Femur (tissue), 1 donor: ENCODE results near the gene PSIP1.
A peak's percentile ranks its signal among the peaks of the same experiment; 100 is the strongest.
"Not testable (repeated sequence)": the region's sequence is repeated elsewhere in the genome, so short reads cannot be mapped to it uniquely, and the experiment has no call there.

Source experiments
- DNase-seq: peaks from one replicate; pipeline ENCODE4 v3.0.0-alpha.2; 2017

The PSIP1 gene

GRCh38 chr9:15430920-15431844 is 79.6 kb downstream of the PSIP1 start:
- DNase-seq = no peak

- DNase-seq = not testable (repeated sequence)
Measured at GRCh38 chr9:15427702-15428101, 83.1 kb downstream of the PSIP1 start.

GRCh38 chr9:15426019-15426418 is 84.8 kb downstream of the PSIP1 start:
- no peak for DNase-seq

GRCh38 chr9:15423231-15423985 is 87.4 kb downstream of the PSIP1 start:
- DNase-seq = no peak

- DNase-seq = peak; percentile 97
Measured at GRCh38 chr9:15422372-15423230, 88.2 kb downstream of the PSIP1 start, which contains the start of gene SNAPC3. Gene SNAPC3, plus strand, starts transcription at chr9:15422876. Its CDS starts 4 bp downstream, at chr9:15422880.

- DNase-seq = no peak
Measured at GRCh38 chr9:15421990-15422371, 88.8 kb downstream of the PSIP1 start.

DNA sequence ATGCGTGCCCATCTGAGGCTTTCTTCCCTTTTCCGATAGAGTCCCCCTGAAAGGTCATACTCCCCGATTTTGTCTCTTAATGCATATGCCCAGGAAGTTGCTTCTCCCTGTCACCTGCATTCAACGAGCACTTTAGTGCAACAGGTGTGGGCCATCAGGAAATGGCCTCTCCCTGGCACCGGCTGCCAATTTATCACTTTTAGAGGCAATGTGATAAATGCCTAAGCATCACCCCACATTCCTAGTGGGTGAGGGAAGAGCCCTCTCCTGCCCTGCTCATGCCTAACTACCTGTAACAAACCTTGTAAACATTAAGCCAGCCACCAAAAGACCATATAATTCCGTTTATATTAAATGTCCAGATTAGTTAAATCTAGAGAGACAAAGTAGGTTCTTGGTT is 89.2 kb downstream of the PSIP1 start:
- no peak for DNase-seq

DNA sequence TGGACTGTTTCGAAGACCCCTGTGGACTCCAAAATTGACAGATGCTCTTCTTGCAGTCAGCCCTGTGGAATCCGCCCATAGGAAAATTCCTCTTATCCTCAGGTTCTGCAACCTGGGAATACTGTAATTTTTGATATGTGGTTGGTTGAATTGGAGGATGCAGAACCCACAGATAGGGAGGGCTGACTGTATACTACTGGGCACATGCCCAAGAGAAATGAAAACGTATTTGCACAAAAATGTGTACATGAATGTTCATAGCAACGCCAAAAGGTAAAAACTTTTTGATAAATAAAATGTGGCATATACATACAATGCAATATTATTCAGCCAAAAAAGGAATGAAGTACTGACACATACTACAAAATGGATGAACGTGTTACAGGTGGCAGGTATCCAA is 90.0 kb downstream of the PSIP1 start:
- no peak for DNase-seq

DNA sequence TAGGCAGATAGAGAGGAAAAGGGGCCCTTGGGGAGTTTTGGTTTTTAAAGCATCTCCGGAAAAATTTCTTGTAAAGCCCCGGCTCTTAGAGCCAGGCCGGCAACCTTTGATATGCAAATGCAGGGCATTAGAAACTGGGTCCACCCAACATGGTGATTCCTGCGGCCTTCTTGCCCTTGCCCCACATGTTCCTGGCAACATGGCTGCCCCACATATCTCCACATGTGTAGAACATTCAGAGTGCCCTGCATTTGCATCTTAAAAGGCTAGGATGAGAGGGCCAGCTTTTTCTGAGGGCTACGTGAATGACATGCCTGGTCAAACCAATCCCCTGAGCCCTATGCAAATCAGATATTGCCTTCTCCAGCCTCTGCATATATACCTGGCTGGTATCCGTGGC is 93.1 kb downstream of the PSIP1 start:
- no peak for DNase-seq

- DNase-seq = peak; percentile 30
Measured at GRCh38 chr9:15416880-15417279, 93.9 kb downstream of the PSIP1 start.
